WTC11 (cell line): ENCODE results near the gene CDYL. TPM values are rescaled to one million over a fixed set of nuclear protein-coding genes. Genes with fewer than 3 reads are reported as not detected.

Experiments
- ATAC-seq: fragments of 200-7000 bp; cut with Tn5 transposase; 2 replicates; pipeline ENCODE4 v1.10.0; 2021; ENCODE audit warnings: mild to moderate bottlenecking, moderate library complexity
- CTCF ChIA-PET: fragments of 300-600 bp; sonication (Branson Sonifier 250); formaldehyde crosslinking; loops from one replicate; lab custom pipeline; 2021; ENCODE audit warnings: antibody characterized with exemption; lab: Charles Lee
- POLR2A ChIA-PET: fragments of 350-600 bp; sonication (Branson Sonifier 250); formaldehyde crosslinking; loops from one replicate; lab custom pipeline; 2021; ENCODE audit warnings: antibody characterized with exemption; lab: Charles Lee
- DNase-seq: peaks from one replicate; pipeline ENCODE4 v3.0.0; 2021; ENCODE audit warnings: low spot score
- H3K27ac Mint-ChIP-seq: 2 replicates; pipeline ENCODE4 v1.8.0; 2021; ENCODE audit warnings: mixed read lengths
- H3K27me3 Mint-ChIP-seq: 2 replicates; pipeline ENCODE4 v1.8.0; 2021; ENCODE audit warnings: low read depth, mild to moderate bottlenecking, moderate library complexity, mixed read lengths
- H3K36me3 Mint-ChIP-seq: 2 replicates; pipeline ENCODE4 v1.8.0; 2021; ENCODE audit warnings: mixed read lengths
- H3K4me1 Mint-ChIP-seq: 2 replicates; pipeline ENCODE4 v1.8.0; 2022; ENCODE audit warnings: mixed read lengths
- H3K4me3 Mint-ChIP-seq: 2 replicates; pipeline ENCODE4 v1.8.0; 2021; ENCODE audit warnings: mild to moderate bottlenecking, moderate library complexity, mixed read lengths
- H3K9me3 Mint-ChIP-seq: 2 replicates; pipeline ENCODE4 v1.8.0; 2021; ENCODE audit warnings: mixed read lengths
- AFF4 ChIP-seq: sonication (generic); formaldehyde crosslinking; IDR thresholded peaks from 2 replicates; pipeline ENCODE4 v1.8.1; 2023; ENCODE audit warnings: mild to moderate bottlenecking, missing genetic modification reagents, borderline replicate concordance
- ATF1 ChIP-seq: sonication (generic); formaldehyde crosslinking; IDR thresholded peaks from 2 replicates; pipeline ENCODE4 v1.8.1; 2023; ENCODE audit warnings: mild to moderate bottlenecking, moderate library complexity, missing genetic modification reagents
- CDX4 ChIP-seq: fragments of 250-450 bp; sonication (Bioruptor Pico); IDR thresholded peaks from 2 replicates; pipeline ENCODE4 v1.9.0; 2021; ENCODE audit warnings: moderate library complexity, mild to moderate bottlenecking, inconsistent platforms, borderline replicate concordance
- CREB1 ChIP-seq: sonication (generic); formaldehyde crosslinking; IDR thresholded peaks from 2 replicates; pipeline ENCODE4 v1.8.0; 2023; ENCODE audit warnings: mild to moderate bottlenecking, missing genetic modification reagents
- E2F4 ChIP-seq: sonication (generic); formaldehyde crosslinking; IDR thresholded peaks from 2 replicates; pipeline ENCODE4 v1.8.1; 2022; ENCODE audit warnings: low read depth, mild to moderate bottlenecking, moderate library complexity, missing genetic modification reagents, borderline replicate concordance
- ELF4 ChIP-seq: sonication (generic); formaldehyde crosslinking; IDR thresholded peaks from 2 replicates; pipeline ENCODE4 v1.8.1; 2022; ENCODE audit warnings: low read depth, mild to moderate bottlenecking, moderate library complexity, missing genetic modification reagents
- ERG ChIP-seq: fragments of 250-450 bp; sonication (Bioruptor Pico); IDR thresholded peaks from 2 replicates; pipeline ENCODE4 v1.8.0; 2021; ENCODE audit warnings: mild to moderate bottlenecking
- ESRRA ChIP-seq: sonication (generic); formaldehyde crosslinking; IDR thresholded peaks from 2 replicates; pipeline ENCODE4 v1.8.1; 2022; ENCODE audit warnings: mild to moderate bottlenecking, missing genetic modification reagents, borderline replicate concordance
- GTF2I ChIP-seq: fragments of 250-450 bp; sonication (Bioruptor Pico); conservative IDR thresholded peaks from 2 replicates; pipeline ENCODE4 v1.4.0; 2021; ENCODE audit warnings: mild to moderate bottlenecking
- HMGA2 ChIP-seq: fragments of 250-450 bp; sonication (Bioruptor Pico); IDR thresholded peaks from 2 replicates; pipeline ENCODE4 v1.4.0; 2021; ENCODE audit warnings: mild to moderate bottlenecking, moderate library complexity
- IRF1 ChIP-seq: sonication (generic); formaldehyde crosslinking; IDR thresholded peaks from 2 replicates; pipeline ENCODE4 v1.8.0; 2023; ENCODE audit warnings: missing genetic modification reagents
- MLX ChIP-seq: sonication (generic); formaldehyde crosslinking; IDR thresholded peaks from 2 replicates; pipeline ENCODE4 v1.8.1; 2023; ENCODE audit warnings: mild to moderate bottlenecking, missing genetic modification reagents, moderate library complexity
- NFE2L1 ChIP-seq: sonication (generic); formaldehyde crosslinking; IDR thresholded peaks from 2 replicates; pipeline ENCODE4 v1.8.1; 2023; ENCODE audit warnings: missing genetic modification reagents
- SMAD4 ChIP-seq: sonication (generic); formaldehyde crosslinking; IDR thresholded peaks from 2 replicates; pipeline ENCODE4 v1.8.0; 2022; ENCODE audit warnings: mild to moderate bottlenecking, missing genetic modification reagents
- SOX15 ChIP-seq: fragments of 250-450 bp; sonication (Bioruptor Pico); IDR thresholded peaks from 2 replicates; pipeline ENCODE4 v1.9.0; 2021; ENCODE audit warnings: mild to moderate bottlenecking
- TCF7 ChIP-seq: sonication (generic); formaldehyde crosslinking; IDR thresholded peaks from 2 replicates; pipeline ENCODE4 v1.8.0; 2022; ENCODE audit warnings: mild to moderate bottlenecking, low read depth, missing genetic modification reagents, moderate library complexity
- TEAD1 ChIP-seq: sonication (generic); formaldehyde crosslinking; IDR thresholded peaks from 2 replicates; pipeline ENCODE4 v1.8.0; 2022; ENCODE audit warnings: mild to moderate bottlenecking, missing genetic modification reagents
- TEAD4 ChIP-seq: sonication (generic); formaldehyde crosslinking; IDR thresholded peaks from 2 replicates; pipeline ENCODE4 v1.8.0; 2022; ENCODE audit warnings: mild to moderate bottlenecking, missing genetic modification reagents
- ZNF219 ChIP-seq: sonication (generic); formaldehyde crosslinking; IDR thresholded peaks from 2 replicates; pipeline ENCODE4 v1.8.0; 2023; ENCODE audit warnings: missing genetic modification reagents, mild to moderate bottlenecking, borderline replicate concordance
- ZNF317 ChIP-seq: sonication (generic); formaldehyde crosslinking; IDR thresholded peaks from 2 replicates; pipeline ENCODE4 v1.8.1; 2023; ENCODE audit warnings: low read depth, mild to moderate bottlenecking, moderate library complexity, missing genetic modification reagents, borderline replicate concordance
- ZNF416 ChIP-seq: fragments of 250-450 bp; sonication (Bioruptor Pico); IDR thresholded peaks from 2 replicates; pipeline ENCODE4 v1.9.0; 2021; ENCODE audit warnings: mild to moderate bottlenecking, inconsistent platforms
- ZNF425 ChIP-seq: fragments of 250-450 bp; sonication (Bioruptor Pico); conservative IDR thresholded peaks from 2 replicates; pipeline ENCODE4 v1.9.0; 2021; ENCODE audit warnings: mild to moderate bottlenecking
- ZNF512 ChIP-seq: sonication (generic); formaldehyde crosslinking; IDR thresholded peaks from 2 replicates; pipeline ENCODE4 v1.8.1; 2022; ENCODE audit warnings: missing genetic modification reagents, borderline replicate concordance
- ZNF671 ChIP-seq: fragments of 250-450 bp; sonication (Bioruptor Pico); IDR thresholded peaks from 2 replicates; pipeline ENCODE4 v1.8.0; 2021; ENCODE audit warnings: mild to moderate bottlenecking
- total RNA-seq: library from RNA; stranded (reverse); gene quantifications from 3 replicates; pipeline ENCODE4 v1.2.3, GENCODE V29; 2021

CDYL gene
- total RNA-seq, 1 experiment from 2014 or later = 92.0 TPM

- TF ChIP-seq E2F4 (CRISPR knock-in tag) (no peak), MLX (CRISPR knock-in tag) (no peak), ZNF425 (no peak), TEAD4 (CRISPR knock-in tag) (no peak), ZNF671 (no peak), ZNF317 (CRISPR knock-in tag) (no peak), ATF1 (CRISPR knock-in tag) (no peak), SMAD4 (no peak), TCF7 (CRISPR knock-in tag) (no peak), IRF1 (CRISPR knock-in tag) (no peak), GTF2I (CRISPR knock-in tag) (no peak), ZNF219 (CRISPR knock-in tag) (no peak), ZNF512 (CRISPR knock-in tag) (no peak)
- TF ChIP-seq, all 79 proteins: peak for 0
Observed at GRCh38 chr6:4760773-4761172, 15.4 kb upstream of the CDYL start (continued).

GRCh38 chr6:4762294-4762693 lies 13.9 kb upstream of the CDYL start:
- Mint-ChIP-seq H3K27ac (no peak overlapping the region), H3K4me1 (peaks cover 11% of the 10 kb centered on the region), H3K36me3 (peaks cover 25% of the 10 kb centered on the region), H3K9me3 (peaks cover 31% of the 10 kb centered on the region), H3K27me3 (peaks cover 15% of the 10 kb centered on the region), H3K4me3 (no peak overlapping the region)
- ChIA-PET CTCF (interaction anchor here (0.7 kb wide), 1 partner anchor 55 kb away, joined by 3 read pairs; no protein-coding TSS in a partner anchor), POLR2A (no interaction called here)
- DNase-seq = no peak
- no peak for ATAC-seq
- TF ChIP-seq NFE2L1 (CRISPR knock-in tag) (no peak), ESRRA (CRISPR knock-in tag) (no peak), CDX4 (CRISPR knock-in tag) (no peak), TEAD1 (CRISPR knock-in tag) (no peak), CREB1 (CRISPR knock-in tag) (no peak), SOX15 (CRISPR knock-in tag) (no peak), ELF4 (no peak), ZNF219 (CRISPR knock-in tag) (no peak), AFF4 (CRISPR knock-in tag) (no peak), HMGA2 (CRISPR knock-in tag) (no peak), GTF2I (CRISPR knock-in tag) (no peak), ZNF416 (CRISPR knock-in tag) (no peak), ERG (CRISPR knock-in tag) (no peak)
